ENCODE measurements around the gene YPEL2.

DNA sequence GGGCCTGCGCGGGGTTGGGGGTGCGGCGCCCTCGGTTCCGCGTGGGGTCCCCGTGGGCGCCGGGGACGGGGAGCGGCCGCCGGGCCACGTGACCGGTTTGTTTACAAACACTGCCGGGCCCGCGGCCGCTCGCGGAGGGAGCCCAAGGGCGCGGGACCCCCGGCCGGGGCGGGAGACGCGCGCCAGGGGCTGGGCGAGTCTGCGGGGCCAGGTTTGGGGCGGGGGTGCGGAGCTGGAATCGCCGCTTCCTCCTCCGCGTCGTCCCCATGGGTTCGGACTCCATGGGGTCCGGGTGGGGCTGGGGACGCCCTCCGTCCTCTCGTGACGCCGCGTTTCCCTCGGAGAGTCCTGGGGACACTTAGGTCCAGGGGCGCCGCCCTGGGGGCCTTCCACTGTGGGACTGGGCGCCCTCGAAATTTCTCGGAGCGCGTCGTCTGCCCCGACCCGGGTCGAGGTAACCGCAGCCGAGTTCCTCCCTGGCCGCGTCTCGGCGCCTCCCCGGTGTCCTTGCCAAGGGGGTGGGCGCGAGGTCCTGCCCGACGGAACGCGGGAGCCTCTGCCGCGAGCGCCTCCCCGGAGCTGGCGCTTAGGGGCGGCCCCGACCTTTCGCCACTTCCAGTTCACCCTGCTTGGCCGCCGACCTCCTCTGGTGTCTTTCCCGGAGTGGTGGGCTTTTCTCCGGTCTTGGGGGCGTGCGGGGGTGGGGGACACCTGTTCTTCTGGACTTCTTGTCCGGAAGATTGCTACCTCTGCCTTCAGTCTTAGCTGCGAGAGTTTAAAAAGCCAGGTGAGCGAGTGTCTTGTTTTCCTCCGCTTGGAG lies 684 bp downstream of the YPEL2 start:
- TF ChIP-seq, protein P1, sequence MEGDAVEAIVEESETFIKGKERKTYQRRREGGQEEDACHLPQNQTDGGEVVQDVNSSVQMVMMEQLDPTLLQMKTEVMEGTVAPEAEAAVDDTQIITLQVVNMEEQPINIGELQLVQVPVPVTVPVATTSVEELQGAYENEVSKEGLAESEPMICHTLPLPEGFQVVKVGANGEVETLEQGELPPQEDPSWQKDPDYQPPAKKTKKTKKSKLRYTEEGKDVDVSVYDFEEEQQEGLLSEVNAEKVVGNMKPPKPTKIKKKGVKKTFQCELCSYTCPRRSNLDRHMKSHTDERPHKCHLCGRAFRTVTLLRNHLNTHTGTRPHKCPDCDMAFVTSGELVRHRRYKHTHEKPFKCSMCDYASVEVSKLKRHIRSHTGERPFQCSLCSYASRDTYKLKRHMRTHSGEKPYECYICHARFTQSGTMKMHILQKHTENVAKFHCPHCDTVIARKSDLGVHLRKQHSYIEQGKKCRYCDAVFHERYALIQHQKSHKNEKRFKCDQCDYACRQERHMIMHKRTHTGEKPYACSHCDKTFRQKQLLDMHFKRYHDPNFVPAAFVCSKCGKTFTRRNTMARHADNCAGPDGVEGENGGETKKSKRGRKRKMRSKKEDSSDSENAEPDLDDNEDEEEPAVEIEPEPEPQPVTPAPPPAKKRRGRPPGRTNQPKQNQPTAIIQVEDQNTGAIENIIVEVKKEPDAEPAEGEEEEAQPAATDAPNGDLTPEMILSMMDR (IDR thresholded peaks at IDR 0.05; ENCODE audit: extremely low read depth in 1 of 2, insufficient read depth in 1 of 2, low read depth in 1 of 2, low read length in 2 of 2), result no peak
- TF ChIP-seq POLR2A (IDR thresholded peaks at IDR 0.05; ENCODE audit: low read depth, low read length) (no peak), EZH2 (IDR thresholded peaks at IDR 0.05; ENCODE audit: borderline replicate concordance, low read depth, low read length, severe bottlenecking) (no peak), POLR2AphosphoS5 (IDR thresholded peaks at IDR 0.05; ENCODE audit: insufficient read depth, low read depth, low read length) (no peak), JUN (IDR thresholded peaks at IDR 0.05; ENCODE audit: borderline replicate concordance, insufficient read depth, insufficient read length, low read depth) (no peak), FOS (IDR thresholded peaks at IDR 0.05; ENCODE audit: borderline replicate concordance, insufficient read depth, low read length) (no peak), MYC (IDR thresholded peaks at IDR 0.05; ENCODE audit: low read depth, low read length) (no peak), GATA2 (IDR thresholded peaks at IDR 0.05; ENCODE audit: insufficient read depth, insufficient read length, low read depth, low read length) (no peak)
- TF ChIP-seq, protein P2, sequence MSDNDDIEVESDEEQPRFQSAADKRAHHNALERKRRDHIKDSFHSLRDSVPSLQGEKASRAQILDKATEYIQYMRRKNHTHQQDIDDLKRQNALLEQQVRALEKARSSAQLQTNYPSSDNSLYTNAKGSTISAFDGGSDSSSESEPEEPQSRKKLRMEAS (IDR thresholded peaks at IDR 0.05; ENCODE audit: insufficient read depth, insufficient read length), result no peak
